Measurements from ENCODE around the gene CACNA1E. TPM values are rescaled to one million over a fixed set of nuclear protein-coding genes. Genes with fewer than 3 reads are reported as not detected.

Gene CACNA1E
- total RNA-seq, 2 experiments from 2014 or later = 0.08 TPM; not detected in 1

DNA sequence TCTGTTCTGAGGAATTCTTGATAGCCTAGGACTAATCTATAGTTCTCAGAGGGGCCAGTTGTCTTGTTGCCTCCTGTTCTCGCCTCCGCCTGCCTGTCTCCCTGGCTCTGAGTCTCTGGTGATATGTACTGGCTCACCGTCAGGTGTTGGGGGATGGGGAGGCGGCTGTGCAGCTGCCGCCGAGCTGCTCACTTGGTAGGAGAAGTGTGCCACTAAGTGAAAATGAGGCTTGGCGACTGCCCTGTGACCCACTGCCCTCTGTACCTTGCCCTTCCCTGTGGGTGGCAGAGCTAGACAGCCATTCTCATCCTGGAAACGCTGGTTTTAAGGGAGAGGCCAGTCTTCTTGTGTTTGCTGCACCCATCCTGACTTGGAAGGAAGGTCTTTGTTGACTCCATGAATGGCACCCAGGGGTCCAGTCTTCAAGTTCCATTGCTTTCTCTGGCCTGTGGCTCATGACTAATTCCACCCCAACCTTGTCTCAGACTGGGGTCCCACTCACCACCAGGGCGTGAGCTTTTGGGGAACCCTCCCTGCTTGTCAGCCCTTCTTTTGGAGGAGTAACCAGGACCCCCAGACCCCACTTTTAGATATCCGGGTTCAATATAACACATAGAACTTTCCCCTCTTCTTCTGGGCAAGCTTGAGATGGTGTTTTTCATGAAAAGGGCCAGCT lies 120.6 kb downstream of the CACNA1E start:
- Mint-ChIP-seq H3K36me3 (ENCODE audit: low read depth) (no peaks in the 10 kb centered on the region), H3K27ac (no peak overlapping the region), H3K4me1 (ENCODE audit: low read depth) (no peaks in the 10 kb centered on the region), H3K9me3 (ENCODE audit: insufficient read depth) (no peaks in the 10 kb centered on the region), H3K4me3 (no peak overlapping the region), H3K27me3 (ENCODE audit: low read depth) (peaks cover 2% of the 10 kb centered on the region)
- ChIA-PET CTCF (no interaction called here), POLR2A (no interaction called here)
- ATAC-seq = no peak
- no peak for DNase-seq

DNA sequence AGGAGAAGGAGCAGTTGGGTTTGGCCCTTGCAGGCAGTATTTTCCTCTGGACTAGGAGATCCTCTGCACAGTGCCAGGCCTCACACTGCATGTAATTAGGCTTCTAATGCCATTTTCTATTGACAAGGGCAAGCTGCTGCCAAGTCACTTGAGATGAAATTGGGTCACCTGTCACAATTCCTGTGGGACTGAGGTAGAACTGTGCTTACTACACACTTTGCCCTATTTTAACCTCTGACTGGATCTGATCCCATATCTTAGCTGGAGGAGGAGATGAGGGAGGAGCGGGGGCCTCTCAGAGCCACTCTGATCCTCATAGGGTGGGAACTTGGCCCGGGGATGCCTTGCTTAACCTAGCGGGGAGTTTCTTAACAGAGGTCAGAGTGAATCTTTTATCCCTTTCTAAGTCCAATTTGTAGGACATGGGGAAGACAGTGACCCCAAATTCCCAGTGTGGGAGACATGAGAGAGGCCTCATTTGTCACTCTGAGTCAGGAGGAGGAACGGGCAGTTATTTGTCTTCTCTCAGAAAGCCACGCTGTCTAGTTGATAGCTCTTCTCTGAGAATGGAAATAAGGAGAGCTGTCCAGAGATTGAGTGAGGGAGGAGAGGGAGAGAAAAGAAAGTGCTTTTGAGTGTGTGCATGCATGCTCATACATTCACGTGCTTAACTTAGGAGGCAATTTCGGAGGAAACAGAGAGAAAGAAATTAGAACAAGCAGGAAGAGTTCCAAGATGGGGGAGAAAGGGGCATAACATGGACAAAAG lies 121.3 kb downstream of the CACNA1E start:
- H3K27me3 Mint-ChIP-seq (ENCODE audit: low read depth) = peaks cover 2% of the 10 kb centered on the region
- ChIA-PET CTCF (no interaction called here), POLR2A (no interaction called here)
- no peaks in the 10 kb centered on the region for H3K36me3 Mint-ChIP-seq (ENCODE audit: low read depth)
- no peaks in the 10 kb centered on the region for H3K4me1 Mint-ChIP-seq (ENCODE audit: low read depth)
- no peaks in the 10 kb centered on the region for H3K9me3 Mint-ChIP-seq (ENCODE audit: insufficient read depth)
- no peak overlapping the region for H3K27ac Mint-ChIP-seq
- ATAC-seq (no peak), DNase-seq (no peak)
- no peak overlapping the region for H3K4me3 Mint-ChIP-seq

DNA sequence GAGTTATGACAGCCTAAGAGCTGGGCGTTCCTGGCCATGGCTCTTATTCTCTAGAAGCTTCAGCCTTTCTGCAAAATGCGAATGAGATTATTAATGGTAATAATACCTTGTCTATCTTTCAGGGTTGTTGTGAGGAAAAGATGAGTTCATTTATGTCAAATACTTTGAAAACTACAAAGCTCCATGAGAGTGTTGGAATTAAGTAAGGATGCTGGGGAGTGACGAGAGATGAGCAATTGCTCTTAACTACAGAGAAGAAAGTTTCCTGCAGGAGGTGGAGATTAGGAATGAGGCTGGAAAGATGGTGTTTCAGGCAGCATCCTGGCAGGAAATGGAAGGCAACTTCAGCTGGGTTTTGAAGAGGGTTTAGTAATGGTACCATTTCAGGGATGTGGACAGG lies 124.2 kb downstream of the CACNA1E start:
- ChIA-PET POLR2A (no interaction called here), CTCF (no interaction called here)
- Mint-ChIP-seq H3K27me3 (ENCODE audit: low read depth) (peaks cover 2% of the 10 kb centered on the region), H3K36me3 (ENCODE audit: low read depth) (no peaks in the 10 kb centered on the region), H3K9me3 (ENCODE audit: insufficient read depth) (no peaks in the 10 kb centered on the region), H3K27ac (no peak overlapping the region), H3K4me1 (ENCODE audit: low read depth) (no peaks in the 10 kb centered on the region), H3K4me3 (no peak overlapping the region)
- ATAC-seq (no peak), DNase-seq (no peak)

DNA sequence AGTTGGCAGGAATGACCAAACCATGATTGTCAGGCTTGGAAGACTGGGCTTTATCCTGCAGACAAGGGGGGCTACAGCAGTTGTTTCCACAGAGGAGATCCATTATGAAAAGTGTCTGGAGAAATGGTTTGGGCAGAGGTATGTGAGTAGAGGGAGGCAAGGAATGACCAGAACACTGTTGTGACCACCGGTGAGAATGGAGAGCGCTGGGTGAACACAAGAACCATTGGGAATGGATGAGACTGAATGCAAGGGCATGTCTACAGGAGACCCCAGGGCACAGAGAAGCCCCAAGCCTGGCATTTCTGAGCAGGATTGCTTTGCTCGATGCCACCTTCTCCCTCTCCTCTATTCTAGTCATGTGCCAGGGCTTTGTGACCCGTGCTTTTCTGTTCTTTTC lies 125.1 kb downstream of the CACNA1E start:
- no peak for DNase-seq
- no peak for ATAC-seq
- H3K9me3 Mint-ChIP-seq (ENCODE audit: insufficient read depth) = no peaks in the 10 kb centered on the region
- CTCF ChIA-PET = no interaction called here
- peaks cover 2% of the 10 kb centered on the region for H3K27me3 Mint-ChIP-seq (ENCODE audit: low read depth)
- H3K27ac Mint-ChIP-seq = no peak overlapping the region
- POLR2A ChIA-PET = no interaction called here
- H3K36me3 Mint-ChIP-seq (ENCODE audit: low read depth) = no peaks in the 10 kb centered on the region
- H3K4me3 Mint-ChIP-seq = no peak overlapping the region
- no peaks in the 10 kb centered on the region for H3K4me1 Mint-ChIP-seq (ENCODE audit: low read depth)

DNA sequence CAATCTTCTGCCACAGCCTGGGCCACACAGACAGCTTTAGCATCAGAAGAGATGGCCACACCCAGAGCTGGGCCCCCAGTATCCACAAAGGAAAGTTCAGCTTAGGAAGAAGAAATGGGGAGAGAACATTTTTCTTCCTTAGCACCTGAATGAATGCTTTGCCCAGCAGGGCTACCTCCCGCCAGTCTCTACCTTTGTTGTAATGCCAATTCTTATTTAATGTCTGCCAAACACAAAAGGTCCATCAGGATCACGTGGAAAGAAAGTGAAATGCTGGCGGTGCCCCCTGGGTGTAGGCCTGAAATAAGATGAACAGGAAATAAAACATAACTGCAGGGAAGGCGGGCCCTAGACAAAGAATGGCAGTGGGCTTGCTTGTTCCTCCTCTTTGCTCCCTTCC lies 125.6 kb downstream of the CACNA1E start:
- Mint-ChIP-seq H3K27ac (no peak overlapping the region), H3K9me3 (ENCODE audit: insufficient read depth) (no peaks in the 10 kb centered on the region), H3K4me3 (no peak overlapping the region), H3K36me3 (ENCODE audit: low read depth) (no peaks in the 10 kb centered on the region), H3K27me3 (ENCODE audit: low read depth) (peaks cover 2% of the 10 kb centered on the region), H3K4me1 (ENCODE audit: low read depth) (no peaks in the 10 kb centered on the region)
- CTCF ChIA-PET = no interaction called here
- POLR2A ChIA-PET = no interaction called here
- DNase-seq = no peak
- ATAC-seq = no peak

DNA sequence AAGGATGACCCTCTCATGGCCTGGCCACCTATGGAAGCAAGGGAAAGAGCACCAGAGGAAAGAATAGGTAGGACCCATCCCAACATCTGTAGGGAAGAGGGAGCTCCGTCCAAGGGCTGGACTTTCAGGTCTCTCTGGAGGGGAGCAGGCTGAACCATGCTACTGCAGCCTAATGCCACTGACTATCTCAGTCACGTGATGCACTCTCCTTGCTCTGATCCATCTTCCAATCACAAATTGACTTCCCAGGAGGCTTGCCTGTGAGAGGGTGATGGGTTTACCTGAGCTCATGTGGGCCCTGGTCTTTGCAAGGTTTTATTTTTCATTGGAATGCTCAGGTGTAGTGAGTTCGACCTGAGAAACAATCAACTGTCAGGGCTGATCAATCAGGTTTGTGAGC lies 128.8 kb downstream of the CACNA1E start:
- no peak for ATAC-seq
- Mint-ChIP-seq H3K27me3 (ENCODE audit: low read depth) (peaks cover 2% of the 10 kb centered on the region), H3K36me3 (ENCODE audit: low read depth) (no peaks in the 10 kb centered on the region)

DNA sequence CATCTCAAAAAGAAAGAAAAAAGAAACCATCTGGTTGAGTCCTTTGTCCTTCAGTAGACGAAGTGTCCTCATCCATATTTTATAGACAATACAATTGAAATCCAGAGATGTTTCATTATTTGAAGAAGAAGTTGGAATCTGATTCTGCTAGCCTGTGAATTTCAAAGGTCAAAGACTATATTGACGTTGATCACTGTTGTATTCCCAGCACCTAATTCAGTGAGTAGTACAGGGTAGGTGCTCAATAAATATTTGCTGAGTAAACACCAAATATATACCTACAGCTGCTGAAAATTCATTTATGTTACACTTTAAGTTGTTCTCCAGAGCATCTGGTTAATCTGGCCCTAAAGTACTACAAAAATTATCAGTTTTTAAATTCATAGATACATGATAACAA lies 135.2 kb downstream of the CACNA1E start:
- Mint-ChIP-seq H3K9me3 (ENCODE audit: insufficient read depth) (no peaks in the 10 kb centered on the region), H3K27ac (no peak overlapping the region), H3K4me1 (ENCODE audit: low read depth) (no peaks in the 10 kb centered on the region), H3K36me3 (ENCODE audit: low read depth) (no peaks in the 10 kb centered on the region), H3K4me3 (no peak overlapping the region), H3K27me3 (ENCODE audit: low read depth) (no peaks in the 10 kb centered on the region)
- no peak for ATAC-seq
- CTCF ChIA-PET = interaction anchor here (0.5 kb wide), 1 partner anchor 10 kb away, joined by 3 read pairs; no protein-coding TSS in a partner anchor
- no peak for DNase-seq
- POLR2A ChIA-PET = no interaction called here

More for the DNA sequence above, 128.8 kb downstream of the CACNA1E start:
- DNase-seq = no peak
- ChIA-PET CTCF (no interaction called here), POLR2A (no interaction called here)
- Mint-ChIP-seq H3K4me3 (no peak overlapping the region), H3K4me1 (ENCODE audit: low read depth) (no peaks in the 10 kb centered on the region), H3K9me3 (ENCODE audit: insufficient read depth) (no peaks in the 10 kb centered on the region), H3K27ac (no peak overlapping the region)

DNA sequence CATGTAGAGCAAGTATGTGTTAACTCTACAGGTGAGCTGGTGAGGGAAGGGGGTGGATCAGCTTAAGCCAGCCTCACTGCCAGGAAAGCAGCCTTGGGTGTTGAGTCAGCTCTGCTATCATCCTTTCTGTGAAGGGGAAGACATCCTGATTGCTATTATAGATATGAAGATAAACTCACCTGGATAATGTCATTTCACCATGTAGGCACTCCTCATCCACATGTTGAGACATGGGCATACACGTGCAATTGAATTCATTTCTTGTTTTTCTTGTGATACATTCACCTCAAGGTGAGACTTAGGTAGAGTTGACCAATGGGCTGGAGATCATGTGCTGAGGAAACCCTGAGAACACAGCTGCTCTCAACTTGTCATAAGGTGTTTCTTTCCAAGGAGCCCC lies 136.9 kb downstream of the CACNA1E start:
- H3K36me3 Mint-ChIP-seq (ENCODE audit: low read depth) = no peaks in the 10 kb centered on the region
- ATAC-seq = no peak
- H3K4me1 Mint-ChIP-seq (ENCODE audit: low read depth) = no peaks in the 10 kb centered on the region
- POLR2A ChIA-PET = no interaction called here
- H3K4me3 Mint-ChIP-seq = no peak overlapping the region
- no peak overlapping the region for H3K27ac Mint-ChIP-seq
- CTCF ChIA-PET = no interaction called here
- DNase-seq = no peak
- H3K27me3 Mint-ChIP-seq (ENCODE audit: low read depth) = no peaks in the 10 kb centered on the region
- no peaks in the 10 kb centered on the region for H3K9me3 Mint-ChIP-seq (ENCODE audit: insufficient read depth)

DNA sequence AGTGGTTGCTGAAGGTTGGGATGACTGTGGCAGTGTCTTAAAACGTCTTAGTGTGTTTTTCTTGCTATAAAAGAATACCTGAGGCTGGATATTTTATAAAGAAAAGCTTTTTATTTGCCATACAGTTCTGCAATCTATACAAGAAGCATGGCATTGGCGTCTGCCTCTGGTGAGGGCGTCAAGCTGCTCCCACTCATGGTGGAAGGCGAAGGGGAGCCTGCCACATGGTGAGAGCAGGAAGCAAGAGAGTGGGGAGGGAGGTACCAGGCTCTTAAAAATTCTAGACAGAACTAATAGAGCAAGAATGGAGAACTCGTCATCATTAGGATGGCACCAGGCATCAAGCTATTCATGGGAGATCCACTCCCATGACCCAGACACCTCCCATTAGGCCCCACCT lies 140.5 kb downstream of the CACNA1E start:
- no peaks in the 10 kb centered on the region for H3K4me1 Mint-ChIP-seq (ENCODE audit: low read depth)
- no peaks in the 10 kb centered on the region for H3K36me3 Mint-ChIP-seq (ENCODE audit: low read depth)
- ChIA-PET POLR2A (no interaction called here), CTCF (no interaction called here)
- DNase-seq (no peak), ATAC-seq (no peak)
- H3K27me3 Mint-ChIP-seq (ENCODE audit: low read depth) = peaks cover 8% of the 10 kb centered on the region
- H3K27ac Mint-ChIP-seq = no peak overlapping the region
- H3K4me3 Mint-ChIP-seq = no peak overlapping the region
- H3K9me3 Mint-ChIP-seq (ENCODE audit: insufficient read depth) = no peaks in the 10 kb centered on the region

DNA sequence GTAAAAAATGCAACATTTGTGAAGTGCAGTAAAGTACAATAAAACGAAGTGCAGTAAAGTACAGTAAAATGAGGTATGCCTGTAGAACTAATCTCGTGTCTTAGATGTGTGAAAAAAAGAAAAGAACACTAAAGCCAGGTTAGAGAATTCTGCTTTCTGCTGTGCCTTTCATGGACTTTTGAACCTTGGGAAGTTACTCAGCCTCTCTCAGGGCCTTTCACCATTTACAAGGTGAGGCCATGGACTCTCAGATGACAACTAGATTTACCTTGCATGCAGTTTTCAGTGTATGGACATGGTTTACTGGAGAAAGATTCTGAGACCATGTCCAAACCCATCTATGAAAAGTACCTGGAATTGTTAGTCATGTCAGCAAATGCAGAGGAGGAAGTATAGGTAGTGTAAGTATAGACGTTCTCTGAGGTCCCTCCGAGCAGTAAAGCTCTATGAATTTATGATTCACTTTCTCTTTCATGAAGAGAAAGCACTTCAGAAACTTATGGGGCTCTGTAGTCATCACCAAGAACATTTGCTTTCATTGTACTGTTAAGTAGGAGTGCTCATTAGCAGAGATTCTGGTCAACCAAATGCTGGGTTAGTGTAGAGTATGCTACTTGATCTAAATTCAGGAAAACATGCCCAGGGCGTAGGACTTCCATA lies 143.1 kb downstream of the CACNA1E start:
- no peak overlapping the region for H3K27ac Mint-ChIP-seq
- CTCF ChIA-PET = no interaction called here
- ATAC-seq (no peak), DNase-seq (no peak)
- no peaks in the 10 kb centered on the region for H3K36me3 Mint-ChIP-seq (ENCODE audit: low read depth)
- H3K27me3 Mint-ChIP-seq (ENCODE audit: low read depth) = peaks cover 12% of the 10 kb centered on the region
- H3K9me3 Mint-ChIP-seq (ENCODE audit: insufficient read depth) = no peaks in the 10 kb centered on the region
- no peaks in the 10 kb centered on the region for H3K4me1 Mint-ChIP-seq (ENCODE audit: low read depth)
- H3K4me3 Mint-ChIP-seq = no peak overlapping the region
- POLR2A ChIA-PET = no interaction called here

DNA sequence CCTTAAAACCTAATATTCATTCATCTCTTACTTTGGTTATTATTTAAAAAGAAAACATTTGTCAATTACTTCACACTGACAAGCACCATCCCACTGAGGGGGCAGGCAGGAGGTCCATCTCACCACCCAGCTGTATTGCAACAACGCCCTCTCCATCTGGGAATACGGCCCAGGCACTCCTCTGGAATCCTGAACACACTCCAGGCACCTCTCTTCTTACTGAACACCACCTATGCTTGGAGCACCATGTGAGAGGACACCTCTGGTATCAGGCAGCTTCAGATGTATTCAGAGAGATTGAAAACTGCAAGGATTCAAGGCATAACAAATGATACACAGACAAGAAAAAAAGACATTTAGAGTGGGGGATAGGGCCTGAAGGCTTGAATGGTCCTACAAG lies 147.1 kb downstream of the CACNA1E start:
- DNase-seq = no peak
- no peak for ATAC-seq
- Mint-ChIP-seq H3K27me3 (ENCODE audit: low read depth) (peaks cover 16% of the 10 kb centered on the region), H3K9me3 (ENCODE audit: insufficient read depth) (no peaks in the 10 kb centered on the region), H3K27ac (no peak overlapping the region), H3K4me1 (ENCODE audit: low read depth) (no peaks in the 10 kb centered on the region), H3K4me3 (no peak overlapping the region), H3K36me3 (ENCODE audit: low read depth) (no peaks in the 10 kb centered on the region)
- ChIA-PET CTCF (no interaction called here), POLR2A (no interaction called here)

DNA sequence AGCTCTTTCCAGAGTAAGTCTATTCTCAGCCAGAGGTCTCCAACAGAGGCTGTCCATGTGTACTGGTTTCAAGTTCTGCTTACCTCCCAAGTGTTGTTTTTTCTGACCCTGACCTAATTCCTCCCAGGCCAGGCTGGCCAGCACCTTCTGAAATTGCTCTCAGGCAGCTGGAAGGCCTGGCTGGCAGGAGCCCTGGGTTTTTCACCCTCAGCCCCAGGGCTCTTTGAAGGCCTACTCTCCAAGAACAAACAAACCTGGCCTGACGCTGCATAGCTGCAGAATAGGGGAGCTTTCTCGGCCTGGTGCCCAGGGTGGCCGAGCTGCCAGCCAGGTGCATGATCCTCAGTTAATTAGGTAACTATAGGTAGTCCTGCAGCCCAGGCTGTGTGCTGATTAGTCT lies 147.5 kb downstream of the CACNA1E start:
- POLR2A ChIA-PET = no interaction called here
- no peaks in the 10 kb centered on the region for H3K36me3 Mint-ChIP-seq (ENCODE audit: low read depth)
- H3K27ac Mint-ChIP-seq = no peak overlapping the region

More for the DNA sequence above, 147.5 kb downstream of the CACNA1E start:
- no peak for ATAC-seq
- no peak for DNase-seq
- Mint-ChIP-seq H3K4me1 (ENCODE audit: low read depth) (no peaks in the 10 kb centered on the region), H3K9me3 (ENCODE audit: insufficient read depth) (no peaks in the 10 kb centered on the region), H3K27me3 (ENCODE audit: low read depth) (peaks cover 16% of the 10 kb centered on the region), H3K4me3 (no peak overlapping the region)
- CTCF ChIA-PET = no interaction called here

All from activated CD8-positive, alpha-beta T cell treated with anti-CD3 and anti-CD28 coated beads, Interleukin-2, amount 10 ng/mL, durations not matched to agents 7 days and 5 days (primary cell).